HCT116 (cell line): ENCODE results near the gene AGAP1.

Source experiments
- CTCF ChIP-seq, 3 experiments: fragments of 200-600 bp in 1 of 3; sonication (generic) in 1 of 3; IDR thresholded peaks in 2 of 3; conservative IDR thresholded peaks in 1 of 3; 2 replicates each; pipeline ENCODE4 v1.5.1; 2012 to 2017; ENCODE audit warnings: low read depth in 2 of 3, low read length in 2 of 3, antibody characterized with exemption in 1 of 3, borderline replicate concordance in 1 of 3, control low read depth in 1 of 3, mild to moderate bottlenecking in 1 of 3, mixed read lengths in 1 of 3, mixed run types in 1 of 3, moderate library complexity in 1 of 3; ENCODE audit not compliant: insufficient read depth in 1 of 3
- EZH2 ChIP-seq: fragments of 200-600 bp; sonication (generic); IDR thresholded peaks from 2 replicates; pipeline ENCODE4 v1.6.1; 2017; ENCODE audit warnings: antibody characterized with exemption, mixed run types

GRCh38 chr2:236056141-236056540 lies 562.3 kb downstream of the AGAP1 start:
- no peak for TF ChIP-seq EZH2
- no peak for TF ChIP-seq CTCF (IDR thresholded peaks at IDR 0.05 in 2 of 3, conservative IDR thresholded peaks at IDR 0.05 in 1 of 3; ENCODE audit: borderline replicate concordance in 1 of 3, insufficient read depth in 1 of 3, low read depth in 2 of 3, low read length in 2 of 3)
